HG02763 (cell line): ENCODE results near the gene ENOX2.

Source experiments
- ATAC-seq: cut with Tn5 transposase; IDR thresholded peaks from one replicate; pipeline ENCODE4 v1.9.1; 2021; ENCODE audit warnings: mild to moderate bottlenecking, moderate library complexity; ENCODE audit not compliant: unreplicated experiment

The ENOX2 gene

DNA sequence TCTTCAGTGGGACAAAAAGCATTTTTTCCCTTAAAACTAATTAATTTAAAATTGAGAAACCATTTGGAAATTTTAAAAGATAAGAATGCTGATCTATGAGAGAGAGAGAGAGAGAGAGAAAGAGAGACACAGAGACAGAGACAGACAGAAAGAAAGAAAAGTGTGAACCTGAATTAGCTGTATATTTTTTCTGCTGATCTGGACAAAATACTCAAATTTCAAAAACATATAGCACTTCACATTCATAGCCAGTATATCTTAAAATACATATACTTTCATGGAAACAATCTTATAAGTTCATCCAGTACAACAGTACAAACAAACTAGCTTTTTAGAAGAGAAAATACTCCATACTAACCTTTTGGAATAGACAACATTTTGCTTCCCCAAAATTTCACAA lies 18.4 kb downstream of the ENOX2 start:
- no peak for ATAC-seq

DNA sequence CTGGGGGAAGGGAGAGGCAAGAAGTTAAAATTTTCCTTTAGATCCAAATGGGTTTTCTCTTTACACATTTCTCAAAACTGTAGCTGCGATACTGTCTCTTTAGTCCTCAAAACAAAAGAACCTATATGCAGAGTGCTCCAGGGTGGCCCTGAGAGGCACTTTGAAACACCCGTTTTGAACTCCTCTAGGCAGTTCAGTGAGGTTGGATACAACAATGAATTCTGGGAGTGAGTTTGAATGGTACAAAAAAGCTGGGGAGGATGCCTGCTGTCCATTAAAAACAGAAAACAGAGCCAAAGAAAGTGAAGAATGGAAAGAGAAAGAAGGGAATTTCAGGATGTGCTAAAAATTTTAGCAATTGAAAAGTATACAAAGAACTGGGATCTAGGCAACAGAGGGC lies 23.1 kb downstream of the ENOX2 start:
- ATAC-seq = no peak

- ATAC-seq = no peak
Measured at GRCh38 chrX:130878350-130879341, 24.4 kb downstream of the ENOX2 start.

GRCh38 chrX:130877892-130878341 lies 25.1 kb downstream of the ENOX2 start:
- no peak for ATAC-seq

DNA sequence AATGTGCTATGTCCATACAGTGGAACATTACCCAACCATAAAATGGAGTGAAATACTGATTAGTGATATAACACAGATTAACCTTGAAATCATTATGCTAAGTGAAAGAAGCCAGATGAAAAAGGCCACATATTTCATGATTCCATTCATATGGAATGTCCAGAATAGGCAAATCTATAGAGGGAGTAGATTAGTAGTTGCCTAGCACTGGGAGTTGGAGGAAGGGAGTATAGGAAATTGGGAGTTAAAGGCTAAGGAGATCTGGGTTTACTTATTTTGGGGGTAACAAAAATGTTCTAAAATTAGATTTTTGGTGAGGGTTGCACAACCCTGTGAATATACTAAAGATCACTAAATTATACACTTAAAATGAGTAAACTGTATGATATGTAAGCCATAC lies 26.8 kb downstream of the ENOX2 start:
- no peak for ATAC-seq

DNA sequence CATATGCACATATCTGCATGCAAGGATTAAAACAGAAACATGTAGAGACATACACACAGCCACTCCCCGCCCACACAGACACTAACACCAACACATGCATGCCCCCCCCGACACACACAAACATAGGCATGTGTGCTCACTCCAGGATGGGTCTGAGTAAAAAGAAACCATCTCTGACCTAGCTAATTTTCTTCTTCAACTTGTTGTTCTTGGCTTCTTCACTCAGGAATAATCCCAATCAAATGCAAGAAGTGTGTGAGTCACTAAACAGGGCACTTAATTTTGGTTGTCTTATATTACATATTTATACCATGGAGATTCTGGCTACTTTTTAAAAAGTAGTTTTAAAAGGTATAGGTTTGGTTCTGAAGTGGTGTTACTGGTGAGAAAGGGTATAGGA lies 28.3 kb downstream of the ENOX2 start:
- ATAC-seq = no peak

- ATAC-seq = no peak
Measured at GRCh38 chrX:130869239-130869638, 33.8 kb downstream of the ENOX2 start.

DNA sequence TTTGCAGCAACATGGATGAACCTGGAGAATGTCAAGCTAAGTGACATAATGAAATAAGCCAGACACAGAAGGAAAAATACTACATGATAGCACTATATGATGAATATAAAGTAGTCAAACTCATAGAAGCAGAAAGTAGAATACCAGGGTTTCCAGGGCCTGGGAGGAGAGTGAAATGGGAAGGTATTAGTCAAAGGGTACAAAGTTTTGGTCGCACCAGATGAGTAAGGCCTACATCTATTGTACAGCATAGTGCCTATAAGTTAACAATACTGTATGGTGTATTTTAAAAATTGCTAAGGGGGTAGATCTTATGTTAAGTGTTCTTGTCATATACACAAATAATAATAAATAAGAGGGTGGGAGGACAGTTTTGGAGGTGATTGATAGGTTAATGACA lies 41.5 kb downstream of the ENOX2 start:
- ATAC-seq = no peak

DNA sequence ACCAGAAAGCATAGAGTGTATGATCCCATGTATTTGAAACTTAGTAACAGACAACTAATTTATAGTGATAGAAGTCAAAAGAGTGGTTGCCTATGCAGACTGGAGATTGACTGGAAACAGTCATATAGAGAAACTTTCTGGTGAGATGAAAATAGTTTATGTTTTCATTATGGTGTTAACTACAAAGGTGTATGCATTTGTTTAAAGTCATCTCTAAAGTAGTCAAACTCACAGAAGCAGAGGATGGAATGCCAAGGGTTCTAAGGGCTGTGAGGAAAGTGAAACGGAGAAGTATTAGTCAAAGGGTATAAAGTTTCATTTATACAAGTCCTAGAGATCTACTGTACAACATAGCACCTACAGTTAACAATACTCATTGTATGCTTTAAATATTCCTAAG lies 45.8 kb downstream of the ENOX2 start:
- peak; percentile 74 for ATAC-seq

DNA sequence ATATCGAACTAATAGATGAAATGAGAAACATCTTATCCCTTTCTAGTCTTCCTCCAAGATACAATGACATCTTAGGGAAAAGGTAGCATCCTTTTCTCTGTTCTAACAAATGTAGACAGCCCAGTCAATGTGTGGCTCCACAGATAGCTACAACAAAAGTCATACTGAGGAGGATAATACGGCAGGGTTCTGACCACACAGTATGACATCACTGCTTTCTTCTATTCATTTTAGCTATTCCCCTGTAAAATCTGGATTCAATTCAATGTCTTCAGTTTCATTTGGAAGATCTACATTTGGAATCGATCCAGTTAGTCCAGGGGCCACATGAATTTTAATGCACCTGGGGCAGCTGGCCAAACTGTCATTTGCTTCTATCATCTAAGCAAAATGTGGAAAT lies 51.4 kb downstream of the ENOX2 start:
- no peak for ATAC-seq

DNA sequence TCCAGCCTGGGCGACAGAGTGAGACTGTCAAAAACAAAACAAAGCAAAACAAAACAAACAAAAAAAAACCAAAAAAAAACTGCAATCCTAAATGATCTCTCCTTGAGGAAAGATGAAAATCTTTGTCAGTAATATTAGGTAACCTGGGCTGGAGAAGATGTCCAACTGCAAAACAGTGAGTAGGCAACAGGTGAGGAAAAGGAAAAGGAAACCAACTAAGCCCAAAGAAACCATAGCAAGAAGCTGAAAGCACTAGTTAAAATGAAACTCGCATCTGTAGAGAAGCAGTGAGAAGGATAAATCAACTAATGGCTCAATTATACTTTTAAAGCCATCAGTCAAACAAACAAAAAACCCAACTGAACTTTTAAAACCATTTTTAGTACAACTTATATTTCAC lies 54.2 kb downstream of the ENOX2 start:
- peak; percentile 83 for ATAC-seq

DNA sequence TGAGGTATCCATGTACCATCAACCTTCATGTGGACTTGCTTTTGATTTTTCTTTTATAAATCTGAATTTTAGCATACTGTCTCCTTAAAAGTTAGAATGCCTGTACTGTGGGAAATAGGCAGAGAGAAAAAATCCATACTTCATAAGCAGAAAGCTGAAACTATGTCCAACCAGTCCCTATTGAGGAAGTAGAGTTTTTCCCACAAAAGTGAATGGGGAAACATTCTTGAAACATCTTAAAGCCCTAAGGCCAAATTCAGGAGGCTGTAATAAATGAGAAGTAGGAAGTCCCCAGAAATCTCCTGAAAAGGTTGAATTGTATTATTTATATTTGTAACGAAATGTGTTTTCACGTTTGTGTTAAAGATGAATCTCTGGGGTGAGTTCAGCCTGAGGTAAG lies 56.3 kb downstream of the ENOX2 start:
- no peak for ATAC-seq

DNA sequence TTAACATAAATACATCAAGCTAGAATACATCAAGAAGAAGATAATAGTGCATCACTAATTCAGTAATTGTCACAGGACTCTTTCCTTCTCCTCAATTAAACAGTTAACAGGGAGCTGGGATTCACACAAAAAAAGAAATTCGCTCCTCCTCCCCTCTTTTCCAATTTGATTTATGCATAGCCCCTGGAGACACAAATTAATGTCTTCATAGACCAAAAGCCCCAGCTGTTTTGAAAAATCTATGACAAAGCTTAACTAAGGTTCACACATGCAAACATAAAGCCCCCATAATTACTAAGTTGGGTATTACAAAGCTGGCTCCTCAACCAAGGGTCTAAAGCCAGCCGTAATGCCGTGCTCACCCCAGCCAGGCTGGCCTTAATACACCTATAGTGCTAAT lies 61.2 kb downstream of the ENOX2 start:
- no peak for ATAC-seq

DNA sequence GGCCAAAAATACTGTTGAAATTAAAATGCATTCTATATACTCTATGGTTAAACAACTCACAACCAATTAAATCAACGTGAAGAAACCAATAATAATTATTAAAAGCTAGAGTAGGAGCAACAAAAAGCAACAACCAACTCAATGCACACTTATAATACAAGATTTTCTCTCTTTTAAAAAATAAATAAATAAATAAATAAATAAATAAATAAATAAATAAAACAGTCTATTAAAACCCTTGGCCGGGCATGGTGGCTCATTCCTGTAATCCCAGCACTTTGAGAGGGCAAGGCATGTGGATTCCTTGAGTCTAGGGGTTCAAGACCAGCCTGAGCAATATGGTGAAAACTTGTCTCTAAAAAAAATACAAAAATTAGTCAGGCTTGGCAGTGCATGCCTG lies 62.7 kb downstream of the ENOX2 start:
- ATAC-seq = no peak

- ATAC-seq = no peak
Measured at GRCh38 chrX:130836447-130836846, 66.6 kb downstream of the ENOX2 start.

DNA sequence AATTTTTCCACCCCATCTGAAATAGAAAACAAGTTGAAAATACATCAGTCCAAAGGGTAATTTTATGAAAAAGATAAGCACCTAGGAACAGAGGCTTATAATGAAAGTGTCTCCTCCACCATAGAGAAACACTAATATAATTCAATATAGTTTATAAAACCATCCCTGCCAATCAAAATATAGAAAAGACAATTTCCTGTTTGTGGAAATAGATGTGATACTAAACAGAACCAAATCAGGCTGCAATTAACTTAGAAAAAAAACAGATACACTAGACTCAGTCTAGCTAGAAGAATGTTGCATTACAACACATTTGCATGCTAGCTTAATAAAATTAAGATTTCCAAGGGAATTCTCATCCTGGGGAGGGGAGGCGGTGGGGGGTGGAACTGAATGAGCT lies 68.2 kb downstream of the ENOX2 start:
- ATAC-seq = no peak

DNA sequence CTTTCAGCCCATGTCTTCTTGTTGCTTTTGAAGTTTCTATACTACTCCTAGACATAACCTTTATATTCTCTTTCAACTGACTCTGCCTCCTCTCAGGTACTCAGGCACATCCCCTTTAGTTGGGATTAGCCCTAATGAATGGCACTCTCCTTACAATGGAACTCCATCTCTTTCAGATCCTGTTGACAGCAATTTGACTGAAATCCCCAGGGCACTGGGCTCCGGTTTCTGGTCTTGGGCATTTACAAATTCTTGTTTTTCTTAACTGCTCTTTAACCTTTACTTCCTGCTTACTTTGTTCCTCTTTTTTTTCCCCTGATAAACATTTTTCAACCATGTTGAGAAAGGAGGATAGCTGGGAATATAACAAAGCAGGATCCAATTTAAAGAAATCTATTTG lies 68.9 kb downstream of the ENOX2 start:
- ATAC-seq = no peak

GRCh38 chrX:130831347-130831722 lies 71.7 kb downstream of the ENOX2 start:
- ATAC-seq = no peak

DNA sequence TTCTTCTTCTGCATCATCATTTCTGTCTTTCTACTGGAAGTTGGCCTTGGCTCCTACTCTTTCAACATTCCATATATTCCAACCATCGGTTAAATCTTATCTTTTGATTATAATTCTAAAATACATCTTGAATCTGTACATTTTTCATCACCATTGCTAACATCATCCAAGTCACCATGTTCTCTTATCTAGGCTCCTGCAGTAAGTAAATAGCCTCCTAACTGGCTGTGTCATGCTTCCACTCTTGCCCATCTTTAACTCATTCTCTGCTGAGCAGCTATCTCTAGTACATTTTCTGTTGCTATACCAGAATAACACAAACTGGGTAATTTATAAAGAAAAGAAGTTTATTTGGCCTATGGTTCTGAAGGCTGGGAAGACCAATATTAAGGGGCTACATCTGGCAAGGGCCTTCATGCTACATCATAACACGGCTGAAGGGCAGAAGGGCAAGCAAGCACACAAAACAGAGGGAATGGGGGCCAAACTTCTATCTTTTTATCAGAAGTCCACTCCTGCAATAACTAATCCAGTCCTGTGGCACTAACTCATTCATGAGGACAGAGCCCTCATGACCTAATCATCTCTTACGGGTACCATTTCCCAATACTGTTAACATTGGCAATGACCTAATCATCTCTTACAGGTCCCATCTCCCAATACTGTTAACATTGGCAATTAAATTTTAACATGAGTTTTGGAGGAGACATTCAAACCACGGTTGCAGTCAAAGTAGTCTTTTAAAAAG lies 72.2 kb downstream of the ENOX2 start:
- ATAC-seq = no peak

- ATAC-seq = no peak
Measured at GRCh38 chrX:130829526-130830515, 73.2 kb downstream of the ENOX2 start.

DNA sequence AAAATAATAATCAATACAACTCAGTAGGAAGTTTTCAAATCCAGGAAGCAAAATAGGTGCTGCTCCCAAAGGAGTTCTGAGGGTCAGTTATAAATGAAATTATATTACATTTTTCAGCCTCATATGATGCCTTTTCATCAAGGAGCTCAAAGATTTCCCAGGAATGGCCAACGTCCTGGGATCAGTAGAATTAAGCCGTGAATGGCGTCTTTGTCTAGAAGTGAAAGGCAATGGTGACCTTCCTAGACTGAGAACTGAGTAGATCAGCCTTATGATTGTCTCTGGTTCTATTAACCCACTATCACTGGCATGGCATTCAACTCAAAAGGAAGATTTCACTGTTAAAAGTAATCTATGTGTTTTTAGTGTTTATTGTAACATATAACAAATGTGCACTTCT lies 74.4 kb downstream of the ENOX2 start:
- ATAC-seq = no peak
